Astrocyte of the spinal cord (primary cell): ENCODE results near the gene PODN.

Experiments used
- DNase-seq: peaks from one replicate; pipeline ENCODE4 v3.0.0; 2011; ENCODE audit warnings: low read depth, low spot score
- H3K4me3 ChIP-seq: 2 replicates; pipeline ENCODE4 v1.5.1; 2011; ENCODE audit warnings: low read depth, mild to moderate bottlenecking, low read length, moderate library complexity
- in situ Hi-C: cut with HindIII; loops from 2 replicates; pipeline ENCODE4 v1.10.0; 2017; ENCODE audit warnings: low sequenced_read_pairs
- TF ChIP-seq, protein P1 (sequence below): IDR thresholded peaks from 2 replicates; pipeline ENCODE4 v1.5.1; 2012; ENCODE audit warnings: low read depth, mild to moderate bottlenecking, low read length, inconsistent platforms

The PODN gene

DNA sequence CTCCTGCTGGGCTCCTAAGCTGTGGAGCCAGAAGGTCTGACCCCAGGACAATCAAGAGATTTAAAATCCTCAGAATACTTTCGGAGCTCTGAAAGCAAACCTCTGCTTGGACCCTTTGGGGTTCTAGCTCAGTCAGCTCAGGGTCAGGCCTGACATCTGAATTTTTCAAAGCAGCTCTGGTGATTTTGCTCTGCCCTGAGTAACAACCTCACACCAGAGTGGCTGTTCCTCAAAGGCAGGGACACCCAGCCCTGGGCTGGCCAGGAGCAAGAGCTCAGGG, 68.5 kb downstream of the PODN start:
- no peak overlapping the region for H3K4me3 ChIP-seq
- DNase-seq, result no peak
- in situ Hi-C loops, result no loop called here
- TF ChIP-seq, protein P1, sequence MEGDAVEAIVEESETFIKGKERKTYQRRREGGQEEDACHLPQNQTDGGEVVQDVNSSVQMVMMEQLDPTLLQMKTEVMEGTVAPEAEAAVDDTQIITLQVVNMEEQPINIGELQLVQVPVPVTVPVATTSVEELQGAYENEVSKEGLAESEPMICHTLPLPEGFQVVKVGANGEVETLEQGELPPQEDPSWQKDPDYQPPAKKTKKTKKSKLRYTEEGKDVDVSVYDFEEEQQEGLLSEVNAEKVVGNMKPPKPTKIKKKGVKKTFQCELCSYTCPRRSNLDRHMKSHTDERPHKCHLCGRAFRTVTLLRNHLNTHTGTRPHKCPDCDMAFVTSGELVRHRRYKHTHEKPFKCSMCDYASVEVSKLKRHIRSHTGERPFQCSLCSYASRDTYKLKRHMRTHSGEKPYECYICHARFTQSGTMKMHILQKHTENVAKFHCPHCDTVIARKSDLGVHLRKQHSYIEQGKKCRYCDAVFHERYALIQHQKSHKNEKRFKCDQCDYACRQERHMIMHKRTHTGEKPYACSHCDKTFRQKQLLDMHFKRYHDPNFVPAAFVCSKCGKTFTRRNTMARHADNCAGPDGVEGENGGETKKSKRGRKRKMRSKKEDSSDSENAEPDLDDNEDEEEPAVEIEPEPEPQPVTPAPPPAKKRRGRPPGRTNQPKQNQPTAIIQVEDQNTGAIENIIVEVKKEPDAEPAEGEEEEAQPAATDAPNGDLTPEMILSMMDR, result no peak

DNA sequence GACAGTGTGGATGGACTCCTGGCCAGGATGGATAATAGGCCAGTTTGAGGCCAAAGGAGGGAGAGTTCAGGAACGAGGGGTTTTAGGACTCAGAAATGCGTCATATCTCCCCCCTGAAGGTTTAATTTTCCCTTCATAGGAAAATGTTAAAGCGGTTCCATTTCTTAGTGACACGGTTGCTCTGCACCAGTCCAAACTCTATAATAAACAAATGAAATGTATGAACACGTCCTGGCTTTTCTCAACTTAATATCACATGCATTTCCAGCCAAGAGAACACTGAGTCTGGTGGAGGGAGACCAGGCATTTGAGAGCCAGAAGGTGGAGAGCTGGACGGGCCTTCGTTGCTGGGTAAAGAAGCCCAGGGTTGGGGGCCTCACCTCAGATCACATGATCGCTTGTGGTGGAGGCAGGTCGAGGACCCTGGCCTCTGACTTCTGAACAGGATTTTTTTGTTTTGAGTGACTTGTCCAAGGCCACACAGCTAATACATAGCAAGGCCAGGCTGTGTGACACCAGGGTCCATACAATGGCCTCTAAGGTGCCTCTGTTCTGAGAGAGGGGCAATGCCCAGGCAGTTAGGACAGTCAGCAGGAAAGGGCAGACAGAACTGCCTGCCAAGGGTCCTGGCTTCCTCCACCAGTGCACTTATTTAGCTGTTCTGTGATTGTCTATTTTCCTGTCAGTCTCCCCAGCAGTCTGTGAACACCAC, 69.0 kb downstream of the PODN start:
- TF ChIP-seq, protein P1, result no peak
- no peak for DNase-seq
- in situ Hi-C loops, result no loop called here
- no peak overlapping the region for H3K4me3 ChIP-seq

DNA sequence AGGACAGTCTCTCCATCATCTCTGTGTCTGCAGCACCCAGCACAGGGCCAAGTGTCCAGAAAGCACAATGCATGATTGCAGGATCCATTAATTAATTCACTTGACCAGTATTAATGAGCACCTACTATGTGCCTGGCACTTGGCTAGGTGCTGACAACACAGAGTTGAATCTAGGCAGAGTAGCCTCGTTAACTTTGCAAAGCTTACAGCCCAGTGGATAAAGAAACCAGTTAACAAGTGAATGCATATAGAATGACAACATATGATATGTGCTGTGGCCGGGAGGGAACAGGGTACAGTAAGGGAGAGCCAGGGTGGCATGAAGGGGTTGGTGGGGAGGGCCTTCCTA, 69.6 kb downstream of the PODN start:
- no peak overlapping the region for H3K4me3 ChIP-seq
- DNase-seq, result no peak
- in situ Hi-C loops, result no loop called here
- TF ChIP-seq, protein P1, result no peak

DNA sequence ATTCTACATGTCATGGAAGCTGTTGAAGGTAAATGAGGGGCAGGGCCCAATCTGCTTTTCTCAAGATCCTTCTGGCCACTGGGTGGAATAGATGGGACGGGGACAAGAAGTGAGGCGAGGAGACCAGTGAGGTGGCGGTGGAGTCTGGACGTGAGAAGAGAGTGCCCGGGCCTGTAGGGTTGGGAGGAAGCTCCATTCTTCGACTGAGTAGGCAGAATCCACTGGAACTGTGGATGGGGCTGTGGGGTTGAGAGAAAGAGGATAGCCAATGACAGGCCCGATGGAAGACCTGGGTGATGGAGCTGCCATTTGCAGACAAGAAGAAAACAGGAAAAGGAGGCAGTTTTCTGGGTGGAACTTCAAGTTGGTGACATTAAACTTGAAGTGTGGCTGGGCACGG, 70.2 kb downstream of the PODN start:
- TF ChIP-seq, protein P1, result no peak
- no peak overlapping the region for H3K4me3 ChIP-seq
- in situ Hi-C loops, result no loop called here
- no peak for DNase-seq

DNA sequence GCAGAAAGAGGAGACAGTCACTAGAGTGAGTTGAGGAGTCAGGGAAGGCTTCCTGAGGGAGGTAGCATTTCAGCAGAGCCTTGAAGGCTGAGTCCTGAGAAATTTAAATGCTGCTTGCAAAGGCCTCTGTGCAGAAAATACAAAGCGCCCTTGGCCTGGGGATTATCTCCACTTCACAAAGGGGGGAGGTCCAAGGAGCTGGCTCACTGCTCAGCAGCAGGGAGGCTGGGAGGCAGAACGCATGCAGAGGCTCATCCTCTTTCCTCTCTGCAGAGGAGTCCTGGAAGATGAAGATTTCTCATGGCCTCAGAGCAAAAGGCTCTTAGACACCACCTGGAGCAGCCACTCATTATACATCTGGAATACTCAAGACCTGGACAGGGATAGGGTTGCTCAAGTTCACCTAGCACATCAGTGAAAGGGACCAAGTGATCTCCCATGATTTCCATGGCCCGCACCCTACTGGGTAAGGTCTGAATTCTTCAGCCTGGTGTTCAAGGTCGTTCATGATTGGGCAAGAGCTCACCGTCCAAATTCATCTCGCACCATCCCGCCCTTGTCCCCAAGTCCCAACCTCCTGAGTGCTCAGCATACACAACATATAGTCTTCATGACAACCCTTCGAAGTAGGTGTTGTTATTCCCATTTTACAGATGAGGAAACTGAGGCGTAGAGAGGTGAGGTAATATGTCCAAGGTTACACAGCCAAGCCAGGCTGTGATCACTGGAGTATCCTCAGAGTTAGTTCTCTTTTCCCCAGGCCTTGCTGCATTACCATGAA, 71.4 kb downstream of the PODN start:
- no peak for DNase-seq
- TF ChIP-seq, protein P1, result no peak
- in situ Hi-C loops, result no loop called here
- H3K4me3 ChIP-seq, result no peak overlapping the region

DNA sequence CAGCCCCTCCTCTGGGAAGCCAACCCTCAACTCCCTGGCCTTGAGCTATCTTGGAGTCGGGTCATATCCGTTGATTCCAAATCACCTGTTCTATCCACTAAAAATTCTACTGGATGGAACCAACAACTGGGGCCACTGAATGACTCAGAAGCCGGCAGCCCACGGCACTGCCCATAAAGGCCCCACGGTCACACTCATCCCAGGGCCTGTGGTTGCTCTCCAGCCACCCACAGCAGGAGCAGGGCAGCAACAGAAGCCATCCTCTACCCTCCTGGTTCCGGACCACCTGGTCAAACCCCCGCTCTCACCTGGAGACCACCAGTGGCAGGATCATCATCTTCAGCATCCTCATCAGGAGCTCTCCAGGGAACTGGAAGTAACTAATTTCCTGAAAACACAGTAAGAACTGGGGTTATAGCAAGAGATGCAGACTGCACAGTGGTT, 72.1 kb downstream of the PODN start:
- DNase-seq, result no peak
- no peak overlapping the region for H3K4me3 ChIP-seq
- TF ChIP-seq, protein P1, result no peak
- in situ Hi-C loops, result no loop called here
